ENCODE results near the gene MEIS2. TPM values are rescaled to one million over a fixed set of nuclear protein-coding genes. Genes with fewer than 3 reads are reported as not detected.

Gene MEIS2
- total and polyA plus RNA-seq, 8 donors = 14.1 to 44.5 (median 36.3) TPM

GRCh38 chr15:37034835-37035748 lies 65.3 kb downstream of the MEIS2 start:
- no peak for TF ChIP-seq CTCF (IDR thresholded peaks at IDR 0.05)
- Histone ChIP-seq H3K4me1 (no peaks in the 10 kb centered on the region), H3K27me3 (no peaks in the 10 kb centered on the region), H3K27ac (no peak overlapping the region), H3K36me3 (no peaks in the 10 kb centered on the region), H3K4me3 (no peak overlapping the region), H3K9me3 (no peaks in the 10 kb centered on the region)
- DNase-seq = no peak
- no peak for ATAC-seq
- intact Hi-C loops (cut with DNase I) = no loop called here

GRCh38 chr15:37034392-37034791 lies 66.0 kb downstream of the MEIS2 start:
- no peaks in the 10 kb centered on the region for H3K9me3 ChIP-seq
- H3K27me3 ChIP-seq = no peaks in the 10 kb centered on the region
- H3K4me3 ChIP-seq = no peak overlapping the region
- DNase-seq (no peak), ATAC-seq (no peak)
- intact Hi-C loops (cut with DNase I) = no loop called here
- H3K4me1 ChIP-seq = no peaks in the 10 kb centered on the region
- no peak for TF ChIP-seq CTCF (IDR thresholded peaks at IDR 0.05)
- H3K36me3 ChIP-seq = no peaks in the 10 kb centered on the region
- H3K27ac ChIP-seq = no peak overlapping the region

GRCh38 chr15:37032091-37032775 lies 68.1 kb downstream of the MEIS2 start:
- intact Hi-C loops (cut with DNase I) = no loop called here
- peak in 2 of 4 donors; percentile 44 to 53 for DNase-seq
- no peak overlapping the region for H3K27ac ChIP-seq
- peak; percentile 87 for ATAC-seq
- no peaks in the 10 kb centered on the region for H3K27me3 ChIP-seq
- TF ChIP-seq CTCF (IDR thresholded peaks at IDR 0.05) = no peak
- no peaks in the 10 kb centered on the region for H3K9me3 ChIP-seq
- H3K4me1 ChIP-seq = no peaks in the 10 kb centered on the region
- H3K4me3 ChIP-seq = no peak overlapping the region
- H3K36me3 ChIP-seq = no peaks in the 10 kb centered on the region

DNA sequence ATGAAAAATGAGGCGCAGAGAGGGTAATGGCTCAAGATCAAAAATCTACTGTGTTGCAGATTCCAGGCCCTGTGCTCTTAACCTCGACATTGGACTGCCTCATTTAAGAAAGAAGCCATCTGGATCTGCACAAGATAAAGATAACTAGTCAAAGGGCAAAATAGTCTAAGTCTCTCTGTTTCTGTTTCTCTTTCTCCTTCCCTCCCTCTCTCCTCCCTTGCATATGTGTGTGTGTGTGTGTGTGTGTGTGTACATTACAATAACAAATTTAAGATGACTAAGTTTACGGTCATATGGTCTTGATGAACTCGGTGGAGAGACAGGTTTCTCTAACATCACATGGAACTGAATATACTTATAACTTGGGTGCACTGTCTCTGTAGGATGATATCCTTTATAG lies 69.2 kb downstream of the MEIS2 start:
- no peaks in the 10 kb centered on the region for H3K9me3 ChIP-seq
- no peaks in the 10 kb centered on the region for H3K27me3 ChIP-seq
- no peaks in the 10 kb centered on the region for H3K4me1 ChIP-seq
- no peak overlapping the region for H3K4me3 ChIP-seq
- no peaks in the 10 kb centered on the region for H3K36me3 ChIP-seq
- intact Hi-C loops (cut with DNase I) = no loop called here
- no peak overlapping the region for H3K27ac ChIP-seq
- DNase-seq (no peak), ATAC-seq (no peak)
- TF ChIP-seq CTCF (IDR thresholded peaks at IDR 0.05) = no peak

- DNase-seq (no peak), ATAC-seq (no peak)
- Histone ChIP-seq H3K9me3 (no peaks in the 10 kb centered on the region), H3K27ac (no peak overlapping the region), H3K4me3 (no peak overlapping the region), H3K4me1 (no peaks in the 10 kb centered on the region), H3K27me3 (no peaks in the 10 kb centered on the region), H3K36me3 (no peaks in the 10 kb centered on the region)
- intact Hi-C loops (cut with DNase I) = no loop called here
- TF ChIP-seq CTCF (IDR thresholded peaks at IDR 0.05) = no peak
Observed at GRCh38 chr15:37028625-37029296, 71.6 kb downstream of the MEIS2 start.
